Measurements from ENCODE around the gene TSHR.

The TSHR gene

DNA sequence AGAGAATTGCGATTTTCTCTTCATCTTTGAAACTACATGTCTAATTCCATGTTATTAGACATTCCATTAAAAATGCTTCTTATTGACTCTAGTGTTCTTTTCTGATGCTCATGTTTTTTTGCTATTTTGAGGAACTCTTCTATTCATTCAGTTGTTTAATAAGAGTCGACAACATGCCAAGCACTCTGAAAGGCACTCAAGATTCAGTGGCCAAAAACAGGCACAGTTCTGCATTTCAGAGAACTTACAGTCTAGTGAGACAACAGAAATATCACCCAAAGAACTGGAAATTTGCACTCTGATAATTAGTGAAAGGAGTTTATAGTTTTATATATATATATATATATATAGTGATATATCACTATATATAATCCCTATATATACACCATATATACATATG lies 111.7 kb downstream of the TSHR start (continued):
- TF ChIP-seq, protein P1, sequence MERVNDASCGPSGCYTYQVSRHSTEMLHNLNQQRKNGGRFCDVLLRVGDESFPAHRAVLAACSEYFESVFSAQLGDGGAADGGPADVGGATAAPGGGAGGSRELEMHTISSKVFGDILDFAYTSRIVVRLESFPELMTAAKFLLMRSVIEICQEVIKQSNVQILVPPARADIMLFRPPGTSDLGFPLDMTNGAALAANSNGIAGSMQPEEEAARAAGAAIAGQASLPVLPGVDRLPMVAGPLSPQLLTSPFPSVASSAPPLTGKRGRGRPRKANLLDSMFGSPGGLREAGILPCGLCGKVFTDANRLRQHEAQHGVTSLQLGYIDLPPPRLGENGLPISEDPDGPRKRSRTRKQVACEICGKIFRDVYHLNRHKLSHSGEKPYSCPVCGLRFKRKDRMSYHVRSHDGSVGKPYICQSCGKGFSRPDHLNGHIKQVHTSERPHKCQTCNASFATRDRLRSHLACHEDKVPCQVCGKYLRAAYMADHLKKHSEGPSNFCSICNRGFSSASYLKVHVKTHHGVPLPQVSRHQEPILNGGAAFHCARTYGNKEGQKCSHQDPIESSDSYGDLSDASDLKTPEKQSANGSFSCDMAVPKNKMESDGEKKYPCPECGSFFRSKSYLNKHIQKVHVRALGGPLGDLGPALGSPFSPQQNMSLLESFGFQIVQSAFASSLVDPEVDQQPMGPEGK (CRISPR knock-in tag; IDR thresholded peaks at IDR 0.05; ENCODE audit: borderline replicate concordance) = no peak
- TF ChIP-seq ZC3H10 (CRISPR knock-in tag; IDR thresholded peaks at IDR 0.05) (no peak), ESRRG (CRISPR knock-in tag; IDR thresholded peaks at IDR 0.05) (no peak), ZFP30 (CRISPR knock-in tag; IDR thresholded peaks at IDR 0.05) (no peak), ZNF565 (CRISPR knock-in tag; conservative IDR thresholded peaks at IDR 0.05; ENCODE audit: low read depth) (no peak), SNAI2 (CRISPR knock-in tag; IDR thresholded peaks at IDR 0.05) (no peak)

DNA sequence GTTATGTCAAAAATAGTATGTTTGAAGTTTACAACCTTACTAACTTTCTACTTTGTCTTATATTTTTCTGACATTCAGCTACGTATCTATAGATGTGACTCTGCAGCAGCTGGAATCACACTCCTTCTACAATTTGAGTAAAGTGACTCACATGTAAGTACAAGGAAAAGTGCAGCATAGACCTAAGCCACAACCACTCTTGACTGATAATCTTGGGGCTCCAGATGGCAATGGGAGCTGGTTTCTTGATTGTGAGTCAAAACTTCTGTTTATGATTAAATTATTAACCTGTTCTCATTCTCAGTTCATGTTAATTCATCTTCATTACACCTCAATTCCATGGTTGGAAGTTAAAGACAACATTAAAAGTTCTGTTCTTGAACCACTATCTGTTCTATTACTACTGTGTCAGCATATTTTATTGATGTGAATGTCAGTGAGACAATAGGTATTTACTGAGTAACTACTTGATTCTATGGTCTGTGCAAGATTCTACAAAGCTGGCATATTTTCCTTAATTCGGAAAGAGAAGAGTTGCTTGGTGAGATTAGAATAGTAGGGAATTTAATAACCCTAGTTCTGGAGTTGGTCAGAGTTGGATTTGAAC lies 112.9 kb downstream of the TSHR start:
- TF ChIP-seq, protein P2, sequence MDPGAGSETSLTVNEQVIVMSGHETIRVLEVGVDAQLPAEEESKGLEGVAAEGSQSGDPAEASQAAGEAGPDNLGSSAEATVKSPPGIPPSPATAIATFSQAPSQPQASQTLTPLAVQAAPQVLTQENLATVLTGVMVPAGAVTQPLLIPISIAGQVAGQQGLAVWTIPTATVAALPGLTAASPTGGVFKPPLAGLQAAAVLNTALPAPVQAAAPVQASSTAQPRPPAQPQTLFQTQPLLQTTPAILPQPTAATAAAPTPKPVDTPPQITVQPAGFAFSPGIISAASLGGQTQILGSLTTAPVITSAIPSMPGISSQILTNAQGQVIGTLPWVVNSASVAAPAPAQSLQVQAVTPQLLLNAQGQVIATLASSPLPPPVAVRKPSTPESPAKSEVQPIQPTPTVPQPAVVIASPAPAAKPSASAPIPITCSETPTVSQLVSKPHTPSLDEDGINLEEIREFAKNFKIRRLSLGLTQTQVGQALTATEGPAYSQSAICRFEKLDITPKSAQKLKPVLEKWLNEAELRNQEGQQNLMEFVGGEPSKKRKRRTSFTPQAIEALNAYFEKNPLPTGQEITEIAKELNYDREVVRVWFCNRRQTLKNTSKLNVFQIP (CRISPR knock-in tag; IDR thresholded peaks at IDR 0.05; ENCODE audit: borderline replicate concordance, low read depth) = no peak
- TF ChIP-seq PPARA (CRISPR knock-in tag; IDR thresholded peaks at IDR 0.05; ENCODE audit: borderline replicate concordance) = no peak
- no peak for TF ChIP-seq ZFP30 (CRISPR knock-in tag; IDR thresholded peaks at IDR 0.05)
- no peak for TF ChIP-seq ZFP3 (CRISPR knock-in tag; IDR thresholded peaks at IDR 0.05)
- TF ChIP-seq, protein P1 (CRISPR knock-in tag; IDR thresholded peaks at IDR 0.05; ENCODE audit: borderline replicate concordance) = no peak
- no peak for TF ChIP-seq ZC3H10 (CRISPR knock-in tag; IDR thresholded peaks at IDR 0.05)
- TF ChIP-seq SNAI2 (CRISPR knock-in tag; IDR thresholded peaks at IDR 0.05) = no peak
- TF ChIP-seq, protein P3, sequence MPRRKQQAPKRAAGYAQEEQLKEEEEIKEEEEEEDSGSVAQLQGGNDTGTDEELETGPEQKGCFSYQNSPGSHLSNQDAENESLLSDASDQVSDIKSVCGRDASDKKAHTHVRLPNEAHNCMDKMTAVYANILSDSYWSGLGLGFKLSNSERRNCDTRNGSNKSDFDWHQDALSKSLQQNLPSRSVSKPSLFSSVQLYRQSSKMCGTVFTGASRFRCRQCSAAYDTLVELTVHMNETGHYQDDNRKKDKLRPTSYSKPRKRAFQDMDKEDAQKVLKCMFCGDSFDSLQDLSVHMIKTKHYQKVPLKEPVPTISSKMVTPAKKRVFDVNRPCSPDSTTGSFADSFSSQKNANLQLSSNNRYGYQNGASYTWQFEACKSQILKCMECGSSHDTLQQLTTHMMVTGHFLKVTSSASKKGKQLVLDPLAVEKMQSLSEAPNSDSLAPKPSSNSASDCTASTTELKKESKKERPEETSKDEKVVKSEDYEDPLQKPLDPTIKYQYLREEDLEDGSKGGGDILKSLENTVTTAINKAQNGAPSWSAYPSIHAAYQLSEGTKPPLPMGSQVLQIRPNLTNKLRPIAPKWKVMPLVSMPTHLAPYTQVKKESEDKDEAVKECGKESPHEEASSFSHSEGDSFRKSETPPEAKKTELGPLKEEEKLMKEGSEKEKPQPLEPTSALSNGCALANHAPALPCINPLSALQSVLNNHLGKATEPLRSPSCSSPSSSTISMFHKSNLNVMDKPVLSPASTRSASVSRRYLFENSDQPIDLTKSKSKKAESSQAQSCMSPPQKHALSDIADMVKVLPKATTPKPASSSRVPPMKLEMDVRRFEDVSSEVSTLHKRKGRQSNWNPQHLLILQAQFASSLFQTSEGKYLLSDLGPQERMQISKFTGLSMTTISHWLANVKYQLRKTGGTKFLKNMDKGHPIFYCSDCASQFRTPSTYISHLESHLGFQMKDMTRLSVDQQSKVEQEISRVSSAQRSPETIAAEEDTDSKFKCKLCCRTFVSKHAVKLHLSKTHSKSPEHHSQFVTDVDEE (CRISPR knock-in tag; IDR thresholded peaks at IDR 0.05) = no peak
- no peak for TF ChIP-seq TCF4 (CRISPR knock-in tag; IDR thresholded peaks at IDR 0.05; ENCODE audit: borderline replicate concordance)
- no peak for TF ChIP-seq GLIS3 (CRISPR knock-in tag; IDR thresholded peaks at IDR 0.05)
- TF ChIP-seq RARB (CRISPR knock-in tag; IDR thresholded peaks at IDR 0.05) = no peak
- no peak for TF ChIP-seq ARNTL (CRISPR knock-in tag; IDR thresholded peaks at IDR 0.05; ENCODE audit: borderline replicate concordance, low read depth)
- TF ChIP-seq CSDC2 (CRISPR knock-in tag; IDR thresholded peaks at IDR 0.05) = no peak
- TF ChIP-seq ISL1 (CRISPR knock-in tag; IDR thresholded peaks at IDR 0.05) = no peak
- TF ChIP-seq TOX (CRISPR knock-in tag; IDR thresholded peaks at IDR 0.05; ENCODE audit: borderline replicate concordance) = no peak
- no peak for TF ChIP-seq BACH2 (CRISPR knock-in tag; IDR thresholded peaks at IDR 0.05; ENCODE audit: borderline replicate concordance)
- TF ChIP-seq OSR1 (CRISPR knock-in tag; IDR thresholded peaks at IDR 0.05) = no peak
- TF ChIP-seq ESRRG (CRISPR knock-in tag; IDR thresholded peaks at IDR 0.05) = no peak
- TF ChIP-seq, protein P4, sequence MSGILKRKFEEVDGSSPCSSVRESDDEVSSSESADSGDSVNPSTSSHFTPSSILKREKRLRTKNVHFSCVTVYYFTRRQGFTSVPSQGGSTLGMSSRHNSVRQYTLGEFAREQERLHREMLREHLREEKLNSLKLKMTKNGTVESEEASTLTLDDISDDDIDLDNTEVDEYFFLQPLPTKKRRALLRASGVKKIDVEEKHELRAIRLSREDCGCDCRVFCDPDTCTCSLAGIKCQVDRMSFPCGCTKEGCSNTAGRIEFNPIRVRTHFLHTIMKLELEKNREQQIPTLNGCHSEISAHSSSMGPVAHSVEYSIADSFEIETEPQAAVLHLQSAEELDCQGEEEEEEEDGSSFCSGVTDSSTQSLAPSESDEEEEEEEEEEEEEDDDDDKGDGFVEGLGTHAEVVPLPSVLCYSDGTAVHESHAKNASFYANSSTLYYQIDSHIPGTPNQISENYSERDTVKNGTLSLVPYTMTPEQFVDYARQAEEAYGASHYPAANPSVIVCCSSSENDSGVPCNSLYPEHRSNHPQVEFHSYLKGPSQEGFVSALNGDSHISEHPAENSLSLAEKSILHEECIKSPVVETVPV (CRISPR knock-in tag; IDR thresholded peaks at IDR 0.05) = no peak
- TF ChIP-seq ZNF70 (CRISPR knock-in tag; IDR thresholded peaks at IDR 0.05) = no peak

DNA sequence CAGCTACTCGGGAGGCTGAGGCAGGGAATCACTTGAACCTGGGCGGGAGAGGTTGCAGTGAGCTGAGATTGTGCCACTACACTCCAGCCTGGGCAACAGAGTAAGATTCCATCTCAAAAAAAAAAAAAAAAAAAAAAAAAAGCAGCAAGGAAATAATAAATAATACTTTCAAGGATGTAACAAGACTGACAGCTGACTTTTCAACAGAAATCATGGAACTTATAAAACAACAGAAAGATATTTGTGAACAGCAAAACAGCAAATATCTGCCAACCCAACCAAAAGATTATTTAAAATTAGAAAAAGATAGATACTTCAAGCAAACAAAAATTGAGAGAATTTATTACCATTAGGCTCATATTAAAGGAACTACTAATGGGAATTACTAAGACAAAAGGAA lies 115.1 kb downstream of the TSHR start:
- no peak for ATAC-seq

More for the DNA sequence above, 112.9 kb downstream of the TSHR start:
- no peak for ATAC-seq

More for the DNA sequence above, 115.1 kb downstream of the TSHR start:
- TF ChIP-seq ISL1 (CRISPR knock-in tag; IDR thresholded peaks at IDR 0.05) (no peak), BACH2 (CRISPR knock-in tag; IDR thresholded peaks at IDR 0.05; ENCODE audit: borderline replicate concordance) (no peak), GLIS3 (CRISPR knock-in tag; IDR thresholded peaks at IDR 0.05) (no peak), ESRRG (CRISPR knock-in tag; IDR thresholded peaks at IDR 0.05) (no peak)

All from SK-N-SH treated with all-trans-retinoic acid at 6 μM for 48 hours (cell line).